Kidney capillary endothelial cell (primary cell): ENCODE results near the gene LCTL.

Experiments used
- DNase-seq: peaks from one replicate; pipeline ENCODE4 v3.0.0-alpha.2; 2018; ENCODE audit warnings: low spot score

The LCTL gene

GRCh38 chr15:66566963-66567531 lies 1.2 kb upstream of the LCTL start:
- peak; percentile 67 for DNase-seq

- DNase-seq = no peak
Observed at GRCh38 chr15:66565141-66565641, 607 bp downstream of the LCTL start.

- no peak for DNase-seq
Observed at GRCh38 chr15:66564136-66565041, 1.4 kb downstream of the LCTL start.

- no peak for DNase-seq
Observed at GRCh38 chr15:66563566-66564110, 2.2 kb downstream of the LCTL start.

- DNase-seq = no peak
Observed at GRCh38 chr15:66563126-66563525, 2.7 kb downstream of the LCTL start.

GRCh38 chr15:66560856-66561525 lies 4.8 kb downstream of the LCTL start:
- DNase-seq = no peak

GRCh38 chr15:66558271-66558670 lies 7.5 kb downstream of the LCTL start:
- DNase-seq = no peak

GRCh38 chr15:66555685-66556084 lies 10.1 kb downstream of the LCTL start:
- no peak for DNase-seq

GRCh38 chr15:66545255-66545654 lies 20.5 kb downstream of the LCTL start:
- no peak for DNase-seq

GRCh38 chr15:66542896-66543295 lies 22.9 kb downstream of the LCTL start:
- DNase-seq = no peak

GRCh38 chr15:66535056-66535455 lies 30.7 kb downstream of the LCTL start:
- DNase-seq = no peak

GRCh38 chr15:66524838-66525237 lies 41.0 kb downstream of the LCTL start:
- no peak for DNase-seq

GRCh38 chr15:66523926-66524325 lies 41.9 kb downstream of the LCTL start:
- DNase-seq = no peak

GRCh38 chr15:66515901-66516322 lies 49.9 kb downstream of the LCTL start:
- DNase-seq = peak; percentile 76

- DNase-seq = no peak
Observed at GRCh38 chr15:66514586-66514985, 51.2 kb downstream of the LCTL start.

GRCh38 chr15:66508293-66508883 lies 57.4 kb downstream of the LCTL start:
- DNase-seq = no peak

GRCh38 chr15:66505818-66506217 lies 60.0 kb downstream of the LCTL start:
- no peak for DNase-seq

- DNase-seq = peak; percentile 38
Observed at GRCh38 chr15:66505430-66505811, 60.4 kb downstream of the LCTL start.

- peak; percentile 88 for DNase-seq
Observed at GRCh38 chr15:66504563-66505429, 61.0 kb downstream of the LCTL start, which contains the start of the genes RPL4 and ZWILCH. RPL4 (minus strand) TSS chr15:66504855; CDS start chr15:66504790, 65 bp downstream. ZWILCH (plus strand) TSS chr15:66505326; CDS start chr15:66505339, 13 bp downstream.

GRCh38 chr15:66503780-66504562 lies 61.8 kb downstream of the LCTL start:
- no peak for DNase-seq
